Measurements from ENCODE around the gene PHC3.
"Not testable (repeated sequence)": the region's sequence is repeated elsewhere in the genome, so short reads cannot be mapped to it uniquely, and the experiment has no call there.

Gene PHC3

GRCh38 chr3:170180908-170181885, at the start of gene PHC3:
Gene PHC3 (minus strand): TSS chr3:170181733. CDS start chr3:170181715, 18 bp downstream.
- DNase-seq (ENCODE audit: low spot score): peak; percentile 100

- no peak for DNase-seq (ENCODE audit: low spot score)
These were observed 46.7 kb upstream of the PHC3 start for GRCh38 chr3:170228093-170228766.

- peak; percentile 10 for DNase-seq (ENCODE audit: low spot score)
These were observed 45.0 kb upstream of the PHC3 start for GRCh38 chr3:170226426-170226960.

GRCh38 chr3:170225166-170225565, 43.6 kb upstream of the PHC3 start:
- no peak for DNase-seq (ENCODE audit: low spot score)

- DNase-seq (ENCODE audit: low spot score): peak; percentile 32
These were observed 41.4 kb upstream of the PHC3 start for GRCh38 chr3:170222647-170223541.

GRCh38 chr3:170221924-170222646, 40.6 kb upstream of the PHC3 start, which contains the start of gene PRKCI:
Gene PRKCI (plus strand): TSS chr3:170222424. CDS start chr3:170222670, 246 bp downstream.
- peak; percentile 98 for DNase-seq (ENCODE audit: low spot score)

- no peak for DNase-seq (ENCODE audit: low spot score)
These were observed 39.3 kb upstream of the PHC3 start for GRCh38 chr3:170220871-170221270.

GRCh38 chr3:170219850-170220249, 38.3 kb upstream of the PHC3 start:
- no peak for DNase-seq (ENCODE audit: low spot score)

GRCh38 chr3:170211668-170212067, 30.1 kb upstream of the PHC3 start:
- DNase-seq (ENCODE audit: low spot score): no peak

- DNase-seq (ENCODE audit: low spot score): no peak
These were observed 26.2 kb upstream of the PHC3 start for GRCh38 chr3:170207717-170208116.

GRCh38 chr3:170206164-170206762, 24.7 kb upstream of the PHC3 start:
- not testable (repeated sequence) for DNase-seq (ENCODE audit: low spot score)

GRCh38 chr3:170205302-170205701, 23.8 kb upstream of the PHC3 start:
- DNase-seq (ENCODE audit: low spot score): no peak

GRCh38 chr3:170204509-170204908, 23.0 kb upstream of the PHC3 start:
- DNase-seq (ENCODE audit: low spot score): no peak

GRCh38 chr3:170204023-170204472, 22.5 kb upstream of the PHC3 start:
- no peak for DNase-seq (ENCODE audit: low spot score)

- DNase-seq (ENCODE audit: low spot score): no peak
These were observed 21.9 kb upstream of the PHC3 start for GRCh38 chr3:170203457-170203856.

GRCh38 chr3:170201527-170201926, 20.0 kb upstream of the PHC3 start:
- no peak for DNase-seq (ENCODE audit: low spot score)

GRCh38 chr3:170200987-170201386, 19.5 kb upstream of the PHC3 start:
- no peak for DNase-seq (ENCODE audit: low spot score)

GRCh38 chr3:170196833-170197232, 15.3 kb upstream of the PHC3 start:
- DNase-seq (ENCODE audit: low spot score): no peak

- not testable (repeated sequence) for DNase-seq (ENCODE audit: low spot score)
These were observed 14.2 kb upstream of the PHC3 start for GRCh38 chr3:170195759-170196158.
